PC-3 (cell line): ENCODE measurements around the gene PCDH20.

Experiments
- EZH2 ChIP-seq: fragments of 300-600 bp; sonication (generic); IDR thresholded peaks from one replicate; pipeline ENCODE4 v1.6.1; 2017; ENCODE audit warnings: antibody characterized with exemption, mild to moderate bottlenecking, low read length; ENCODE audit not compliant: unreplicated experiment
- TF ChIP-seq, protein P1 (sequence below): fragments of 300-600 bp; sonication (generic); conservative IDR thresholded peaks from 2 replicates; pipeline ENCODE4 v1.5.1; 2017; ENCODE audit warnings: antibody characterized with exemption, low read depth, mild to moderate bottlenecking, low read length

- TF ChIP-seq, protein P1, sequence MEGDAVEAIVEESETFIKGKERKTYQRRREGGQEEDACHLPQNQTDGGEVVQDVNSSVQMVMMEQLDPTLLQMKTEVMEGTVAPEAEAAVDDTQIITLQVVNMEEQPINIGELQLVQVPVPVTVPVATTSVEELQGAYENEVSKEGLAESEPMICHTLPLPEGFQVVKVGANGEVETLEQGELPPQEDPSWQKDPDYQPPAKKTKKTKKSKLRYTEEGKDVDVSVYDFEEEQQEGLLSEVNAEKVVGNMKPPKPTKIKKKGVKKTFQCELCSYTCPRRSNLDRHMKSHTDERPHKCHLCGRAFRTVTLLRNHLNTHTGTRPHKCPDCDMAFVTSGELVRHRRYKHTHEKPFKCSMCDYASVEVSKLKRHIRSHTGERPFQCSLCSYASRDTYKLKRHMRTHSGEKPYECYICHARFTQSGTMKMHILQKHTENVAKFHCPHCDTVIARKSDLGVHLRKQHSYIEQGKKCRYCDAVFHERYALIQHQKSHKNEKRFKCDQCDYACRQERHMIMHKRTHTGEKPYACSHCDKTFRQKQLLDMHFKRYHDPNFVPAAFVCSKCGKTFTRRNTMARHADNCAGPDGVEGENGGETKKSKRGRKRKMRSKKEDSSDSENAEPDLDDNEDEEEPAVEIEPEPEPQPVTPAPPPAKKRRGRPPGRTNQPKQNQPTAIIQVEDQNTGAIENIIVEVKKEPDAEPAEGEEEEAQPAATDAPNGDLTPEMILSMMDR, result no peak
- no peak for TF ChIP-seq EZH2
Measured at GRCh38 chr13:61453121-61453520, 37.5 kb upstream of the PCDH20 start.
